Panc1 (cell line): ENCODE results near the gene IL12RB2. TPM values are rescaled to one million over a fixed set of nuclear protein-coding genes. Genes with fewer than 3 reads are reported as not detected.
"Not testable (repeated sequence)": the region's sequence is repeated elsewhere in the genome, so short reads cannot be mapped to it uniquely, and the experiment has no call there.

Experiments used
- ATAC-seq: fragments of 200-7000 bp; cut with Tn5 transposase; 2 replicates; pipeline ENCODE4 v1.9.1; 2020; ENCODE audit warnings: mild to moderate bottlenecking, moderate library complexity
- BruUV-seq: library from RNA; stranded (reverse); fragments of 400-500 nt; replicated peaks from 2 replicates; lab custom pipeline; 2021; lab: Mats Ljungman, UMichigan
- CTCF ChIA-PET: fragments of 300-600 bp; sonication (Branson Sonifier 250); formaldehyde crosslinking; loops from one replicate; lab custom pipeline; 2022; ENCODE audit warnings: antibody characterized with exemption; lab: Charles Lee
- POLR2A ChIA-PET: fragments of 300-600 bp; sonication (Branson Sonifier 250); formaldehyde crosslinking; loops from one replicate; lab custom pipeline; 2022; ENCODE audit warnings: antibody characterized with exemption; lab: Charles Lee
- DNase-seq: peaks from one replicate; pipeline ENCODE4 v3.0.0-alpha.2; 2010; ENCODE audit warnings: low read depth, low spot score
- H3K27ac ChIP-seq: 2 replicates; pipeline ENCODE4 v1.5.1; 2011; ENCODE audit warnings: mild to moderate bottlenecking, low read length, inconsistent platforms
- H3K27me3 ChIP-seq: fragments of 200-500 bp; sonication (Bioruptor generic); 2 replicates; pipeline ENCODE4 v1.6.0; 2014; ENCODE audit warnings: low read length, inconsistent platforms; ENCODE audit not compliant: control insufficient read depth, insufficient read depth
- H3K36me3 ChIP-seq: fragments of 200-500 bp; sonication (Bioruptor generic); 2 replicates; pipeline ENCODE4 v1.5.1; 2014; ENCODE audit warnings: inconsistent platforms, mild to moderate bottlenecking, low read length, moderate library complexity; ENCODE audit not compliant: control insufficient read depth, insufficient read depth
- H3K4me1 ChIP-seq: 2 replicates; pipeline ENCODE4 v1.5.1; 2011; ENCODE audit warnings: inconsistent platforms, mild to moderate bottlenecking, low read length, moderate library complexity; ENCODE audit not compliant: control insufficient read depth, insufficient read depth
- H3K4me3 ChIP-seq, 2 experiments: 2 replicates each; pipeline ENCODE4 v1.5.1; 2011 to 2012; ENCODE audit warnings: low read depth in 2 of 2, low read length in 2 of 2, mild to moderate bottlenecking in 2 of 2, inconsistent platforms in 1 of 2, moderate library complexity in 1 of 2
- H3K9me3 ChIP-seq: fragments of 200-500 bp; sonication (Bioruptor generic); 2 replicates; pipeline ENCODE4 v1.5.1; 2014; ENCODE audit warnings: low read depth, mild to moderate bottlenecking, inconsistent platforms, low read length, moderate library complexity; ENCODE audit not compliant: control insufficient read depth, insufficient read depth
- CTCF ChIP-seq: fragments of 450-650 bp; IDR thresholded peaks from 2 replicates; pipeline ENCODE4 v1.5.1; 2017; ENCODE audit warnings: mild to moderate bottlenecking
- POLR2AphosphoS5 ChIP-seq: IDR thresholded peaks from 2 replicates; pipeline ENCODE4 v1.6.1; 2012; ENCODE audit warnings: mild to moderate bottlenecking, low read depth, low read length, moderate library complexity
- SIN3A ChIP-seq: IDR thresholded peaks from 2 replicates; pipeline ENCODE4 v1.6.1; 2012; ENCODE audit warnings: low read depth, mild to moderate bottlenecking, low read length, moderate library complexity, borderline replicate concordance; ENCODE audit not compliant: insufficient read depth
- TCF7L2 ChIP-seq: IDR thresholded peaks from 2 replicates; pipeline ENCODE4 v1.6.1; 2011; ENCODE audit warnings: mild to moderate bottlenecking, low read depth, low read length, inconsistent platforms
- in situ Hi-C: cut with HindIII; loops from 2 replicates; pipeline ENCODE4 v1.10.0; 2016; ENCODE audit warnings: low sequenced_read_pairs, low pct_unique_long_range_greater_than_20kb
- intact Hi-C: fragments of 100-400 bp; cut with micrococcal nuclease; formaldehyde crosslinking; loops from one replicate; pipeline ENCODE4 v1.10.0; 2022; ENCODE audit not compliant: unreplicated experiment
- total RNA-seq: library from RNA; stranded (reverse); gene quantifications from one replicate; pipeline ENCODE4 v1.2.1, GENCODE V29; 2021; ENCODE audit not compliant: unreplicated experiment
- TF ChIP-seq, protein P1 (sequence below), 2 experiments: IDR thresholded peaks; 2 replicates each; pipeline ENCODE4 v1.6.1; 2011 to 2012; ENCODE audit warnings: low read depth in 2 of 2, control low read depth in 1 of 2, low read length in 1 of 2, mild to moderate bottlenecking in 1 of 2, moderate library complexity in 1 of 2; ENCODE audit not compliant: insufficient read depth in 1 of 2

Gene IL12RB2
- total RNA-seq, 1 experiment from 2014 or later = 0.26 TPM

- H3K4me3 ChIP-seq, H3K27me3 ChIP-seq, H3K9me3 ChIP-seq, BruUV-seq, ATAC-seq, H3K27ac ChIP-seq, H3K4me1 ChIP-seq, in situ Hi-C loops, POLR2A ChIA-PET, DNase-seq, intact Hi-C loops: not testable (repeated sequence)
- peaks cover 61% of the 10 kb centered on the region for H3K36me3 ChIP-seq
- CTCF ChIA-PET = interaction anchor here (0.7 kb wide), 1 partner anchor 183 kb away, joined by 4 read pairs; no protein-coding TSS in a partner anchor
Measured at GRCh38 chr1:67417733-67418132, 110.1 kb downstream of the IL12RB2 start.

GRCh38 chr1:67418839-67419586 is 111.3 kb downstream of the IL12RB2 start:
- BruUV-seq = no TSS peak
- peaks cover 60% of the 10 kb centered on the region for H3K36me3 ChIP-seq
- intact Hi-C loops = no loop called here
- no peak for ATAC-seq
- no peak overlapping the region for H3K27ac ChIP-seq
- no peaks in the 10 kb centered on the region for H3K27me3 ChIP-seq
- no peaks in the 10 kb centered on the region for H3K4me1 ChIP-seq
- POLR2A ChIA-PET = interaction anchor here (1.1 kb wide), 1 partner anchor 9 kb away, joined by 4 read pairs; no protein-coding TSS in a partner anchor
- in situ Hi-C loops = no loop called here
- H3K4me3 ChIP-seq = no peak overlapping the region
- H3K9me3 ChIP-seq = no peaks in the 10 kb centered on the region
- no peak for TF ChIP-seq POLR2AphosphoS5
- TF ChIP-seq, protein P1, sequence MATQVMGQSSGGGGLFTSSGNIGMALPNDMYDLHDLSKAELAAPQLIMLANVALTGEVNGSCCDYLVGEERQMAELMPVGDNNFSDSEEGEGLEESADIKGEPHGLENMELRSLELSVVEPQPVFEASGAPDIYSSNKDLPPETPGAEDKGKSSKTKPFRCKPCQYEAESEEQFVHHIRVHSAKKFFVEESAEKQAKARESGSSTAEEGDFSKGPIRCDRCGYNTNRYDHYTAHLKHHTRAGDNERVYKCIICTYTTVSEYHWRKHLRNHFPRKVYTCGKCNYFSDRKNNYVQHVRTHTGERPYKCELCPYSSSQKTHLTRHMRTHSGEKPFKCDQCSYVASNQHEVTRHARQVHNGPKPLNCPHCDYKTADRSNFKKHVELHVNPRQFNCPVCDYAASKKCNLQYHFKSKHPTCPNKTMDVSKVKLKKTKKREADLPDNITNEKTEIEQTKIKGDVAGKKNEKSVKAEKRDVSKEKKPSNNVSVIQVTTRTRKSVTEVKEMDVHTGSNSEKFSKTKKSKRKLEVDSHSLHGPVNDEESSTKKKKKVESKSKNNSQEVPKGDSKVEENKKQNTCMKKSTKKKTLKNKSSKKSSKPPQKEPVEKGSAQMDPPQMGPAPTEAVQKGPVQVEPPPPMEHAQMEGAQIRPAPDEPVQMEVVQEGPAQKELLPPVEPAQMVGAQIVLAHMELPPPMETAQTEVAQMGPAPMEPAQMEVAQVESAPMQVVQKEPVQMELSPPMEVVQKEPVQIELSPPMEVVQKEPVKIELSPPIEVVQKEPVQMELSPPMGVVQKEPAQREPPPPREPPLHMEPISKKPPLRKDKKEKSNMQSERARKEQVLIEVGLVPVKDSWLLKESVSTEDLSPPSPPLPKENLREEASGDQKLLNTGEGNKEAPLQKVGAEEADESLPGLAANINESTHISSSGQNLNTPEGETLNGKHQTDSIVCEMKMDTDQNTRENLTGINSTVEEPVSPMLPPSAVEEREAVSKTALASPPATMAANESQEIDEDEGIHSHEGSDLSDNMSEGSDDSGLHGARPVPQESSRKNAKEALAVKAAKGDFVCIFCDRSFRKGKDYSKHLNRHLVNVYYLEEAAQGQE (IDR thresholded peaks at IDR 0.05; ENCODE audit: insufficient read depth in 1 of 2, low read depth in 2 of 2, low read length in 1 of 2) = no peak
- no peak for TF ChIP-seq SIN3A
- no peak for TF ChIP-seq TCF7L2
- TF ChIP-seq CTCF = no peak
- CTCF ChIA-PET = no interaction called here
- no peak for DNase-seq
